Measurements from ENCODE around the gene GAS7.
A peak's percentile ranks its signal among the peaks of the same experiment; 100 is the strongest.

GAS7 gene

DNA sequence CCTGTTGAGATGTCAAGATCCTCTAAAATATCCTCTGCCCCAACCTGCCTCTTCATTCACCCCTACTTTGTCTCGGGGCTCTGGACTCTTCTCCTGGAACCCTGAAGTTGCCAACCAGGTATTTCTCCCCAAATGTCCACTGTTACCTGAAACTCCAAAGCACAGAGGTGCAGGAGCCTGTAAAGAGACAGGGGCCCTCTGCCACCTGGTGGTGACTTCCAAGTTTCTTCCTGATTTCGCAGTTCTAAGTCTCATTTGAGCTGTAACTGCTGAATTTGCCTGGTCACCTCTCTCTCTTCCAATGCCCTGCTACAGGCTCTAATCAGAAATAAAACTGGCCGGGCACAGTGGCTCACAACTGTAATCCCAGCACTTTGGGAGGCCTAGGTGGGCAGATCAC is 216.2 kb downstream of the GAS7 start:
- H3K4ac ChIP-seq (ENCODE audit: low read depth, low read length), result no peak overlapping the region
- H2AK5ac ChIP-seq (ENCODE audit: low read length), result no peak overlapping the region
- no peak overlapping the region for H3K27ac ChIP-seq (ENCODE audit: low read depth, low read length)
- H3K9ac ChIP-seq (ENCODE audit: low read length), result no peak overlapping the region
- no peak overlapping the region for H2BK120ac ChIP-seq (ENCODE audit: insufficient read depth, low read length, poor library complexity)
- H4K91ac ChIP-seq (ENCODE audit: low read depth, low read length), result no peak overlapping the region
- H2BK5ac ChIP-seq (ENCODE audit: low read depth, low read length, poor library complexity), result no peak overlapping the region
- no peak overlapping the region for H4K8ac ChIP-seq (ENCODE audit: low read depth, low read length)
- H3K9me3 ChIP-seq (ENCODE audit: insufficient read depth, low read depth, low read length), result peaks cover 3% of the 10 kb centered on the region
- no peak overlapping the region for H2AFZ ChIP-seq (ENCODE audit: insufficient read depth, low read length, poor library complexity)
- H3K4me3 ChIP-seq (ENCODE audit: low read depth, low read length), result no peak overlapping the region
- H3K23ac ChIP-seq (ENCODE audit: low read length), result no peak overlapping the region
- peak in 1 of 2 donors; percentile 57 for DNase-seq
- H2BK12ac ChIP-seq (ENCODE audit: low read length), result peak overlapping the region; percentile 23
- no peak overlapping the region for H3K14ac ChIP-seq (ENCODE audit: low read length)
- WGBS (ENCODE audit: extremely low coverage, insufficient coverage, insufficient read length), result no CpG with 5 or more reads among the region's 3 CpGs
- H3K79me2 ChIP-seq (ENCODE audit: control insufficient read depth, insufficient read depth, low read length, poor library complexity), result no peaks in the 10 kb centered on the region
- H3K4me2 ChIP-seq (ENCODE audit: low read length), result no peak overlapping the region
- peaks cover 13 to 14% of the 10 kb centered on the region in 2 experiments for H3K4me1 ChIP-seq (ENCODE audit: control insufficient read depth in 1 of 2, insufficient read depth in 2 of 2, low read length in 2 of 2)
- peaks cover 0 to 3% of the 10 kb centered on the region in 2 experiments for H3K36me3 ChIP-seq (ENCODE audit: control insufficient read depth in 1 of 2, insufficient read depth in 2 of 2, low read length in 2 of 2)
- peaks cover 2% of the 10 kb centered on the region for H3K79me1 ChIP-seq (ENCODE audit: low read length)
- no peak overlapping the region for H3K18ac ChIP-seq (ENCODE audit: low read length)
- H3K27me3 ChIP-seq (ENCODE audit: insufficient read depth, low read length), result no peaks in the 10 kb centered on the region
- no peak overlapping the region for H4K12ac ChIP-seq (ENCODE audit: low read depth, low read length)

DNA sequence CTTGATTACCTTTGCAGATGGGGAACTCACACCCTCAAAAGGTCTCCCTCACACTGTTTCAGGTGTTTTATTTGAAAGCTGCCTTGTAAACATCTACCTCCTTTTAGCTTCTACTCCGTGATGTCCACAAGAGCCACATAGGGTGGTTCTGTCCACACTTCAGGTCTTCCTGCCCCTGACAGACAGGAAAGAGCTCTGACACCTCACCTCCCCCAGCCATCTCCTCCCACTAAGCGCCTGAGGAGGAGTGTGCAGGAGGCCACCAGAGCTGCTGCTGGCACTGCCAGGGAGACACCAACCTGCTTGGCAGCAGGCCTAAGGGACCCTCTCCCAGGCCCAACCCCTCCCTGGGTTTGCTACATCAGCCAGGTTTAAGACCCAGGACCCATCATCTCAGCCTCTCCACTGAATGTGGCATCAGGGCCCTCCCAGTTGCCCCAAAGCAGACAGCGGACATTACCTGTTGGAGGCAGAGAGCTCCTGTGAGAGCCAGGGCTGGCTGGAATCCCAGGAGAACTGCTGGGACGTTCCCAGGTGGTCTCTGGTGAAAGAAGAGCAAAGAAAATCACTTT is 217.0 kb downstream of the GAS7 start:
- Histone ChIP-seq H2AFZ (ENCODE audit: insufficient read depth, low read length, poor library complexity) (no peak overlapping the region), H4K91ac (ENCODE audit: low read depth, low read length) (peak overlapping the region; percentile 3), H3K27ac (ENCODE audit: low read depth, low read length) (no peak overlapping the region), H3K14ac (ENCODE audit: low read length) (no peak overlapping the region), H2BK12ac (ENCODE audit: low read length) (peak overlapping the region; percentile 21), H3K23ac (ENCODE audit: low read length) (no peak overlapping the region), H3K27me3 (ENCODE audit: insufficient read depth, low read length) (no peaks in the 10 kb centered on the region), H2AK5ac (ENCODE audit: low read length) (peak overlapping the region; percentile 4), H3K9me3 (ENCODE audit: insufficient read depth, low read depth, low read length) (peaks cover 3% of the 10 kb centered on the region), H3K18ac (ENCODE audit: low read length) (peak overlapping the region; percentile 26), H2BK120ac (ENCODE audit: insufficient read depth, low read length, poor library complexity) (no peak overlapping the region), H3K79me2 (ENCODE audit: control insufficient read depth, insufficient read depth, low read length, poor library complexity) (no peaks in the 10 kb centered on the region), H3K4ac (ENCODE audit: low read depth, low read length) (no peak overlapping the region), H3K4me1 (ENCODE audit: control insufficient read depth in 1 of 2, insufficient read depth in 2 of 2, low read length in 2 of 2) (peaks cover 14 to 15% of the 10 kb centered on the region in 2 experiments), H4K8ac (ENCODE audit: low read depth, low read length) (no peak overlapping the region), H4K12ac (ENCODE audit: low read depth, low read length) (no peak overlapping the region), H3K36me3 (ENCODE audit: control insufficient read depth in 1 of 2, insufficient read depth in 2 of 2, low read length in 2 of 2) (peaks cover 0 to 3% of the 10 kb centered on the region in 2 experiments), H3K79me1 (ENCODE audit: low read length) (peaks cover 2% of the 10 kb centered on the region), H3K9ac (ENCODE audit: low read length) (no peak overlapping the region), H2BK5ac (ENCODE audit: low read depth, low read length, poor library complexity) (no peak overlapping the region), H3K4me2 (ENCODE audit: low read length) (no peak overlapping the region), H3K4me3 (ENCODE audit: low read depth, low read length) (no peak overlapping the region)
- DNase-seq, result no peak
- WGBS (ENCODE audit: extremely low coverage, insufficient coverage, insufficient read length), result no CpG with 5 or more reads among the region's 4 CpGs

DNA sequence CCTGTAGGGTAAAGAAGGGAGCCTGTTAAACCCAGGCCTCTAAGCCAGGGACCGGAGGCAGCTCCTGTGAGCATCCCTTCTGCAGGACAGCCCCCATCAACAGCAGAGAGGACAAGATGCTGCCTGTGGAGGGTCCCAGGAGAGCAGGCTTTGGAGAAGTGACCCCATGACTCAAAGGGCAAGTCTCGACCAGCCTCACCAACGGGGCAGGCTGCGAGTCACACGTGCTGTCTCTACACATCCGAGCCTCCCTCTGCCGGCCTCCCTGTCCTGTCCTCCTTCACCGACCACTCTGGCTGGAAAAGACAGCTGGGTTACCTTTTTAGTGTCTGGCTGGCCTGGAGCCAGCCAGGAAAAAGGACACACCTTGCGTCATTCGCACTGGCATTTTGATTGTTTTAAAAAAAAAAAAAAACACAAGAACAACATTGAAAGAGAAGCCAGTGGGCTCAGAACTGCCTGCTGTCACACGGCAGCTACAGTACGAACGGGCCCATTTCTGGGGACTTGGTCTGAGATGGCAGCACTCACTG is 218.9 kb downstream of the GAS7 start:
- H3K4me3 ChIP-seq (ENCODE audit: low read depth, low read length), result no peak overlapping the region
- H3K23ac ChIP-seq (ENCODE audit: low read length), result no peak overlapping the region
- no peak overlapping the region for H3K4me2 ChIP-seq (ENCODE audit: low read length)
- peaks cover 0 to 3% of the 10 kb centered on the region in 2 experiments for H3K36me3 ChIP-seq (ENCODE audit: control insufficient read depth in 1 of 2, insufficient read depth in 2 of 2, low read length in 2 of 2)
- H3K9me3 ChIP-seq (ENCODE audit: insufficient read depth, low read depth, low read length), result peaks cover 2% of the 10 kb centered on the region
- peaks cover 19 to 22% of the 10 kb centered on the region in 2 experiments for H3K4me1 ChIP-seq (ENCODE audit: control insufficient read depth in 1 of 2, insufficient read depth in 2 of 2, low read length in 2 of 2)
- no peak overlapping the region for H2BK120ac ChIP-seq (ENCODE audit: insufficient read depth, low read length, poor library complexity)
- no peaks in the 10 kb centered on the region for H3K27me3 ChIP-seq (ENCODE audit: insufficient read depth, low read length)
- no peak overlapping the region for H2BK5ac ChIP-seq (ENCODE audit: low read depth, low read length, poor library complexity)
- no peak overlapping the region for H4K8ac ChIP-seq (ENCODE audit: low read depth, low read length)
- H4K91ac ChIP-seq (ENCODE audit: low read depth, low read length), result no peak overlapping the region
- no peak overlapping the region for H3K14ac ChIP-seq (ENCODE audit: low read length)
- H3K79me1 ChIP-seq (ENCODE audit: low read length), result peaks cover 5% of the 10 kb centered on the region
- H2AFZ ChIP-seq (ENCODE audit: insufficient read depth, low read length, poor library complexity), result no peak overlapping the region
- DNase-seq, result no peak
- H3K79me2 ChIP-seq (ENCODE audit: control insufficient read depth, insufficient read depth, low read length, poor library complexity), result no peaks in the 10 kb centered on the region
- H3K27ac ChIP-seq (ENCODE audit: low read depth, low read length), result no peak overlapping the region
- no peak overlapping the region for H3K4ac ChIP-seq (ENCODE audit: low read depth, low read length)
- no peak overlapping the region for H3K9ac ChIP-seq (ENCODE audit: low read length)
- no CpG with 5 or more reads among the region's 13 CpGs for WGBS (ENCODE audit: extremely low coverage, insufficient coverage, insufficient read length)
- H4K12ac ChIP-seq (ENCODE audit: low read depth, low read length), result no peak overlapping the region
- H3K18ac ChIP-seq (ENCODE audit: low read length), result no peak overlapping the region
- H2BK12ac ChIP-seq (ENCODE audit: low read length), result no peak overlapping the region
- no peak overlapping the region for H2AK5ac ChIP-seq (ENCODE audit: low read length)

DNA sequence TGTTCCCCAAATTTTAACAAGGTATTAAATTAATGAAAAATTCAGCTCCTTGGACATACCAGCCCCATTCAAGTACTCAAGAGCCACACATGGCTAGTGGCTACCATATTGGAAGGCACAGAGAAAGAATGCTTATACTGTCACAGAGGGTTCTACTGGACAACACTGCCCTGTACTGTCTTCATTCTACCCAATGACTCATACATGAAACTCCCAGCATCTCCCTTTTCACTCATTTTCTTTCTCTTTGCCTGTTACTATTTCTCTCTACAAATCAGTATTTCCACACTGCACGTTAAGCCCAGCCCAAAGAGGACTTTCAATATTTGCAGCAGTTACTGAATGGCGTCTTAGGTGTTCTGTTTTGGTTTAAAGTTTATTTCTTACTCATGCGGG is 221.2 kb downstream of the GAS7 start:
- peaks cover 9% of the 10 kb centered on the region for H3K79me1 ChIP-seq (ENCODE audit: low read length)
- peaks cover 2% of the 10 kb centered on the region for H3K9me3 ChIP-seq (ENCODE audit: insufficient read depth, low read depth, low read length)
- no CpG with 5 or more reads among the region's 3 CpGs for WGBS (ENCODE audit: extremely low coverage, insufficient coverage, insufficient read length)
- H4K91ac ChIP-seq (ENCODE audit: low read depth, low read length), result no peak overlapping the region
- no peak overlapping the region for H3K27ac ChIP-seq (ENCODE audit: low read depth, low read length)
- H2AK5ac ChIP-seq (ENCODE audit: low read length), result no peak overlapping the region
- H2AFZ ChIP-seq (ENCODE audit: insufficient read depth, low read length, poor library complexity), result no peak overlapping the region
- H3K4ac ChIP-seq (ENCODE audit: low read depth, low read length), result no peak overlapping the region
- H3K4me1 ChIP-seq (ENCODE audit: control insufficient read depth in 1 of 2, insufficient read depth in 2 of 2, low read length in 2 of 2), result peaks cover 23 to 24% of the 10 kb centered on the region in 2 experiments
- no peak for DNase-seq
- H3K18ac ChIP-seq (ENCODE audit: low read length), result no peak overlapping the region
- H2BK5ac ChIP-seq (ENCODE audit: low read depth, low read length, poor library complexity), result no peak overlapping the region
- peaks cover 0 to 3% of the 10 kb centered on the region in 2 experiments for H3K36me3 ChIP-seq (ENCODE audit: control insufficient read depth in 1 of 2, insufficient read depth in 2 of 2, low read length in 2 of 2)
- no peak overlapping the region for H2BK120ac ChIP-seq (ENCODE audit: insufficient read depth, low read length, poor library complexity)
- H3K14ac ChIP-seq (ENCODE audit: low read length), result no peak overlapping the region
- H3K79me2 ChIP-seq (ENCODE audit: control insufficient read depth, insufficient read depth, low read length, poor library complexity), result no peaks in the 10 kb centered on the region
- H3K9ac ChIP-seq (ENCODE audit: low read length), result no peak overlapping the region
- H3K23ac ChIP-seq (ENCODE audit: low read length), result no peak overlapping the region
- no peak overlapping the region for H4K12ac ChIP-seq (ENCODE audit: low read depth, low read length)
- no peak overlapping the region for H3K4me3 ChIP-seq (ENCODE audit: low read depth, low read length)
- no peak overlapping the region for H4K8ac ChIP-seq (ENCODE audit: low read depth, low read length)
- no peak overlapping the region for H2BK12ac ChIP-seq (ENCODE audit: low read length)
- no peaks in the 10 kb centered on the region for H3K27me3 ChIP-seq (ENCODE audit: insufficient read depth, low read length)
- H3K4me2 ChIP-seq (ENCODE audit: low read length), result no peak overlapping the region

Data from trophoblast cell (in vitro differentiated cells and primary cell).